Activated naive CD8-positive, alpha-beta T cell treated with anti-CD3 and anti-CD28 coated beads for 36 hours (primary cell): Measurements from ENCODE around the gene PTPRJ. TPM values are rescaled to one million over a fixed set of nuclear protein-coding genes. Genes with fewer than 3 reads are reported as not detected.

Source experiments
- DNase-seq: peaks from one replicate; pipeline ENCODE4 v3.0.0; 2021
- H3K27ac Mint-ChIP-seq: one replicate; pipeline ENCODE4 v1.8.0; 2022; ENCODE audit warnings: mild to moderate bottlenecking, moderate library complexity, mixed read lengths
- H3K27me3 Mint-ChIP-seq: one replicate; pipeline ENCODE4 v1.8.0; 2022; ENCODE audit warnings: mild to moderate bottlenecking, mixed read lengths
- H3K36me3 Mint-ChIP-seq: one replicate; pipeline ENCODE4 v1.8.0; 2021; ENCODE audit warnings: mild to moderate bottlenecking, mixed read lengths
- H3K4me1 Mint-ChIP-seq: one replicate; pipeline ENCODE4 v1.8.0; 2021; ENCODE audit warnings: mixed read lengths
- H3K4me3 Mint-ChIP-seq: one replicate; pipeline ENCODE4 v1.8.0; 2022; ENCODE audit warnings: mild to moderate bottlenecking, moderate library complexity, mixed read lengths
- H3K9me3 Mint-ChIP-seq: one replicate; pipeline ENCODE4 v1.8.0; 2022; ENCODE audit warnings: mixed read lengths
- total RNA-seq, 2 experiments: library from RNA; stranded (reverse); gene quantifications; one replicate each; pipeline ENCODE4 v1.2.3, GENCODE V29; 2021

PTPRJ gene
- total RNA-seq, 2 experiments from 2014 or later = 11.8 to 13.1 TPM

- DNase-seq = no peak
- H3K27me3 Mint-ChIP-seq = no peaks in the 10 kb centered on the region
- no peak overlapping the region for H3K4me3 Mint-ChIP-seq
- peaks cover 50% of the 10 kb centered on the region for H3K4me1 Mint-ChIP-seq
- H3K9me3 Mint-ChIP-seq = no peaks in the 10 kb centered on the region
- peaks cover 9% of the 10 kb centered on the region for H3K36me3 Mint-ChIP-seq
- H3K27ac Mint-ChIP-seq = no peak overlapping the region
These were observed 65.2 kb downstream of the PTPRJ start for GRCh38 chr11:48045536-48045935.

- Mint-ChIP-seq H3K36me3 (peaks cover 9% of the 10 kb centered on the region), H3K4me1 (peaks cover 59% of the 10 kb centered on the region), H3K27me3 (no peaks in the 10 kb centered on the region), H3K4me3 (no peak overlapping the region), H3K9me3 (no peaks in the 10 kb centered on the region), H3K27ac (no peak overlapping the region)
- DNase-seq = no peak
These were observed 67.3 kb downstream of the PTPRJ start for GRCh38 chr11:48047616-48048015.

- H3K27ac Mint-ChIP-seq = peak overlapping the region; percentile 12
- no peak overlapping the region for H3K4me3 Mint-ChIP-seq
- no peaks in the 10 kb centered on the region for H3K9me3 Mint-ChIP-seq
- H3K27me3 Mint-ChIP-seq = no peaks in the 10 kb centered on the region
- H3K36me3 Mint-ChIP-seq = peaks cover 6% of the 10 kb centered on the region
- no peak for DNase-seq
- peaks cover 48% of the 10 kb centered on the region for H3K4me1 Mint-ChIP-seq
These were observed 68.7 kb downstream of the PTPRJ start for GRCh38 chr11:48049036-48049435.

GRCh38 chr11:48050304-48050703, 69.9 kb downstream of the PTPRJ start:
- no peaks in the 10 kb centered on the region for H3K9me3 Mint-ChIP-seq
- no peak overlapping the region for H3K27ac Mint-ChIP-seq
- no peaks in the 10 kb centered on the region for H3K27me3 Mint-ChIP-seq
- H3K4me3 Mint-ChIP-seq = no peak overlapping the region
- peaks cover 5% of the 10 kb centered on the region for H3K36me3 Mint-ChIP-seq
- H3K4me1 Mint-ChIP-seq = peaks cover 48% of the 10 kb centered on the region
- no peak for DNase-seq

- Mint-ChIP-seq H3K27me3 (no peaks in the 10 kb centered on the region), H3K4me1 (peaks cover 58% of the 10 kb centered on the region), H3K4me3 (no peak overlapping the region), H3K36me3 (peaks cover 6% of the 10 kb centered on the region), H3K9me3 (no peaks in the 10 kb centered on the region), H3K27ac (no peak overlapping the region)
- DNase-seq = no peak
These were observed 71.0 kb downstream of the PTPRJ start for GRCh38 chr11:48051217-48051830.

- Mint-ChIP-seq H3K4me3 (no peak overlapping the region), H3K9me3 (no peaks in the 10 kb centered on the region), H3K4me1 (peaks cover 67% of the 10 kb centered on the region), H3K27ac (no peak overlapping the region), H3K36me3 (peaks cover 6% of the 10 kb centered on the region), H3K27me3 (no peaks in the 10 kb centered on the region)
- DNase-seq = no peak
These were observed 72.1 kb downstream of the PTPRJ start for GRCh38 chr11:48052183-48053044.

GRCh38 chr11:48054994-48055291, 74.6 kb downstream of the PTPRJ start:
- Mint-ChIP-seq H3K9me3 (no peaks in the 10 kb centered on the region), H3K36me3 (peaks cover 9% of the 10 kb centered on the region), H3K4me3 (no peak overlapping the region), H3K27ac (no peak overlapping the region), H3K4me1 (peaks cover 65% of the 10 kb centered on the region), H3K27me3 (no peaks in the 10 kb centered on the region)
- DNase-seq = no peak

GRCh38 chr11:48055292-48056132, 75.2 kb downstream of the PTPRJ start:
- Mint-ChIP-seq H3K9me3 (no peaks in the 10 kb centered on the region), H3K27ac (peak overlapping the region; percentile 32), H3K4me1 (peaks cover 61% of the 10 kb centered on the region), H3K27me3 (no peaks in the 10 kb centered on the region), H3K4me3 (peak overlapping the region; percentile 56), H3K36me3 (peaks cover 9% of the 10 kb centered on the region)
- DNase-seq = peak; percentile 64

- H3K9me3 Mint-ChIP-seq = no peaks in the 10 kb centered on the region
- no peaks in the 10 kb centered on the region for H3K27me3 Mint-ChIP-seq
- peak overlapping the region; percentile 32 for H3K27ac Mint-ChIP-seq
- H3K36me3 Mint-ChIP-seq = peaks cover 9% of the 10 kb centered on the region
- peaks cover 61% of the 10 kb centered on the region for H3K4me1 Mint-ChIP-seq
- H3K4me3 Mint-ChIP-seq = peak overlapping the region; percentile 56
- no peak for DNase-seq
These were observed 76.2 kb downstream of the PTPRJ start for GRCh38 chr11:48056325-48057183.

- no peak overlapping the region for H3K27ac Mint-ChIP-seq
These were observed 77.7 kb downstream of the PTPRJ start for GRCh38 chr11:48058064-48058463.

GRCh38 chr11:48058788-48059187, 78.4 kb downstream of the PTPRJ start:
- H3K27me3 Mint-ChIP-seq = no peaks in the 10 kb centered on the region
- H3K4me1 Mint-ChIP-seq = peaks cover 54% of the 10 kb centered on the region
- H3K4me3 Mint-ChIP-seq = no peak overlapping the region
- H3K9me3 Mint-ChIP-seq = no peaks in the 10 kb centered on the region
- DNase-seq = no peak
- H3K36me3 Mint-ChIP-seq = peaks cover 9% of the 10 kb centered on the region
- no peak overlapping the region for H3K27ac Mint-ChIP-seq

More at GRCh38 chr11:48058064-48058463, 77.7 kb downstream of the PTPRJ start:
- Mint-ChIP-seq H3K4me1 (peaks cover 49% of the 10 kb centered on the region), H3K9me3 (no peaks in the 10 kb centered on the region), H3K36me3 (peaks cover 9% of the 10 kb centered on the region), H3K4me3 (no peak overlapping the region), H3K27me3 (no peaks in the 10 kb centered on the region)
- no peak for DNase-seq

- H3K9me3 Mint-ChIP-seq = no peaks in the 10 kb centered on the region
- no peak overlapping the region for H3K4me3 Mint-ChIP-seq
- no peaks in the 10 kb centered on the region for H3K27me3 Mint-ChIP-seq
- no peak for DNase-seq
- peaks cover 29% of the 10 kb centered on the region for H3K4me1 Mint-ChIP-seq
- no peak overlapping the region for H3K27ac Mint-ChIP-seq
- peaks cover 5% of the 10 kb centered on the region for H3K36me3 Mint-ChIP-seq
These were observed 82.3 kb downstream of the PTPRJ start for GRCh38 chr11:48062649-48063048.

- H3K27me3 Mint-ChIP-seq = no peaks in the 10 kb centered on the region
- H3K4me3 Mint-ChIP-seq = no peak overlapping the region
- H3K9me3 Mint-ChIP-seq = no peaks in the 10 kb centered on the region
- peaks cover 5% of the 10 kb centered on the region for H3K36me3 Mint-ChIP-seq
- H3K27ac Mint-ChIP-seq = no peak overlapping the region
- DNase-seq = no peak
- peaks cover 21% of the 10 kb centered on the region for H3K4me1 Mint-ChIP-seq
These were observed 83.1 kb downstream of the PTPRJ start for GRCh38 chr11:48063424-48063978.

- no peak overlapping the region for H3K4me3 Mint-ChIP-seq
- H3K27ac Mint-ChIP-seq = no peak overlapping the region
- peaks cover 8% of the 10 kb centered on the region for H3K36me3 Mint-ChIP-seq
- no peaks in the 10 kb centered on the region for H3K27me3 Mint-ChIP-seq
- peaks cover 20% of the 10 kb centered on the region for H3K4me1 Mint-ChIP-seq
- no peaks in the 10 kb centered on the region for H3K9me3 Mint-ChIP-seq
- no peak for DNase-seq
These were observed 83.9 kb downstream of the PTPRJ start for GRCh38 chr11:48064306-48064705.
